ENCODE data around the gene KANSL2.
A peak's percentile ranks its signal among the peaks of the same experiment; 100 is the strongest.
"Not testable (repeated sequence)": the region's sequence is repeated elsewhere in the genome, so short reads cannot be mapped to it uniquely, and the experiment has no call there.

KANSL2 gene

DNA sequence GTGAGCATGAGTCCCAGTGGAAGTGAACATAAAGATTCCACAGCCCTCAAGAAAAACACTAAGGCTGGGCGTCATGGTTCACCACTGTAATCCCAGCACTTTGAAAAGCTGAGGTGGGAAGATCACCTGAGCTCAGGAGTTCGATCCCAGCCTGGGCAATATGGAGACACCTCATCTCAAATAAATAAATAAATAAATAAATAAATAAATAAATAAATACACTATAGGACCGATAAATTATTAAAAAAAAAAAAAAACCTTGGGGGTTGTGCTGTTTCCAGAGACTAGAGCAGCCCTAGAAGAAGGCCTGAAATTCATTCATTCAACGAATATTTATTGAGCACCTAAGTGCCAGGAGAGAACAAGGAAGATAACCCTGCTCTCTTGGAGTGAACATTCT lies 1.5 kb upstream of the KANSL2 start:
- no peak for DNase-seq (ENCODE audit: low read depth in 2 of 2)

DNA sequence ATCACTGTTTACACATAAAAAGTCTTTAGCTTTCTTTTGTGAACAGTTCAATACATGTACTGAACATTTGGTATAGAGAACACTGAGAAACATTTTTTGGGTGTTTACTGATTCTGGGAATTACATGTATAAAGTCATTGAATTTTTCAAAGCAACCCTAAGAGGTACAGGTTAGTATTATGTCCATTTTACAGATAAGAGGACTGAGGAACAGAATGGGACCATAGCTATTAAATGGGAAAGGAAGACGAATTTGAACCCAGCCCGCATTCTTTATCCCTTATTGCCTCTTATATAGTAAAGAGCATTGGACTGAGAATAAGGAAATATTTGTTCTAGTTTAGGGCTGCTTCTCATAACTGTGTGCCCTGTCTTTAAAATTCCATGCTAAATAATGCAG lies 889 bp upstream of the KANSL2 start:
- DNase-seq (ENCODE audit: low read depth in 2 of 2) = no peak

DNA sequence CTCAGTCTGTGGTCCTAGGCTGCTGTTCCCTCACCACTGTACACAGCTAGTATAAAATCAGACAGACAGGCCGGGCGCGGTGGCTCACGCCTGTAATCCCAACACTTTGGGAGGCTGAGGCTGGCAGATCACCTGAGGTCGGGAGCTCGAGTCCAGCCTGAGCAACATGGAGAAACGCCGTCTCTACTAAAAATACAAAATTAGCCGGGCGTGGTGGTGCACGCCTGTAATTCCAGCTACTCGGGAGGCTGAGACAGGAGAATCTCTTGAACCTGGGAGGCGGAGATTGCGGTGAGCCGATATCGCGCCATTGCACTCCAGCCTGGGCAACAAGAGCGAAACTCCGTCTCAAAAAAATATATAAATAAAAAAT lies 481 bp upstream of the KANSL2 start:
- DNase-seq (ENCODE audit: low read depth in 2 of 2) = not testable (repeated sequence)

DNA sequence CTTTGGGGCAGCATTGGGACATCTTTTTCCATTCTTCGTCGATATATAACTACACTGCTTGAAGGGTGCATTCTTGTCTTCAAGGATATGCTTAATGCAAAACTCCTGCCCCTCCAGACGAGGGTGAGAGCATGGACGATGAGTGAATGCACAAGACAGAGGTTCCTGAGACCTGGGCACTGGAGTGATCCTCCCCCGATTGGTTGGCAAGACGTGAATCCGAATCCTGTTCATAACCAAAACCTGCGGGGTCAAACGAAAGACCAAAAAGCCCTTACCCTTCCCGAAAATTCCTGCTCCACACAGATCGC lies 684 bp downstream of the KANSL2 start:
- DNase-seq (ENCODE audit: low read depth in 2 of 2) = no peak

DNA sequence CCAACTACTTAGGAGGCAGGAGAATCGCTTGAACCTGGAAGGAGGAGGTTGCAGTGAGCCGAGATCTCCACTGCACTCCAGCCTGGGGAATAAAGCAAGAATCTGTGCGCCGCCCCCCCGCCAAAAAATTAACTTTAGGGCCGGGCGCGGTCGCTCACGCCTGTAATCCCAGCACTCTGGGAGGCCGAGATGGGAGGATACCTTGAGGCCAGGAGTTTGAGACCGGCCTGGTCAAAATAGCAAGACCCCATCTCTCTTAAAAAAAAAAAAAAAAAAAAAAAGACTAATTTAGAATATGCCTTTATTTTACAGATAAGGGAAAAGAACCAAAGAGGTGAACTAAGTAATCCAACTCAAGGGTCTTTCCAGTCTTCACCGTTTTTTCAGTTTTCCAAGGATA lies 1.2 kb downstream of the KANSL2 start:
- no peak for DNase-seq (ENCODE audit: low read depth in 2 of 2)

DNA sequence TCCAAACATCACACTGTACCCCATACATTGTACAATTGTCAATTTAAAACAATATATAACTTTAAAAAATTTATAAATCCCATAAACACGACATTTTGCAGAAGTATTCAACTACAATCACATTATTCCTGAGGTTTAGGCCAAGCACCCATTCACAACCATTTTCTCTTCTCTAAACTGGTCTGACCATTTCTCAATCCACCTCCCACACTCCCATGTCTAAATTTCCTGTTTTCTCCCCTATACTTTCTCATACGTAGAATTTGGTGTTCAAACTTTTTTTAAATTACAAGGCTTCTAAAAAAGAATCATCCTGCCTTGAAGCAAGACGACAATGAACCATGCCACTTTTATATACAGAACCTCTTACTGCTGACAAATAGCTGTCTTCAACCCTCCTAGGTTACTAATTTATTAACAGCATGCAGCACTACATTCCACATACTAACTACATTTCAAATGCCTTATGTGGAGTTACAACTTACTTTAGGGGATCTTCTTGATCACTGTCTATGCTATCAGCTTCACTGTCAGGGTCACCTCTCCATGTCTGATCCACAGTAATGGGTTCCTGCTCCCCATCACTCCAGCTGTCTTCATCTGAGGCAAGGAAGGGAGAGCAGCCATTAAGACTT lies 3.4 kb downstream of the KANSL2 start:
- no peak for DNase-seq (ENCODE audit: low read depth in 2 of 2)

DNA sequence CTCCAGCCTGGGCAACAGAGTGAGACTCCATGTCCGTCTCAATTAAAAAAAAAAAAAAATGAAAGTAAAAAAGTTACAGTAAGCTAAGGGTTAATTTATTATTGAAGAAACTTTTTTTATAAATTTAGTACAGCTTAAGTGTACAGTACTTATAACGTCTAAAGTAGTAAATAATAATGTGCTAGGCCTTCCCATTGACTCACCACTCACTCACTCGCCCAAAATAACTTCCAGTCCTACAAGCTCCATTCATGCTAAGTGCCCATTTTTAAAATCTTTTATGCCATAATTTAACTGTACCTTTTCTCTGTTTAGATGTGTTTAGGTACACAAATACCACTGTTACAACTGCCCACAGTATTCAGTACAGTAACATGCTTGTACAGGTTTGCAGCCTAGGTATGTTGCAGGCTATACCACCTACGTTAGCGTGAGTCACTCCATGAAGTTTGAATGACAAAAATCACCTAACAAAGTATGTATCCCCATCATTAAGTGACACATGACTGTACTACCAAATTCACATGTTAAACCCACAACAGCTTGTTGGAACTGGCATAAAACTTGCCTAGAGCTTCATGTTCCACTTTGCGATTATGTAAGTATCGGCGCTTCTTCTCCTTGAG lies 10.7 kb downstream of the KANSL2 start:
- no peak for DNase-seq (ENCODE audit: low read depth in 2 of 2)

DNA sequence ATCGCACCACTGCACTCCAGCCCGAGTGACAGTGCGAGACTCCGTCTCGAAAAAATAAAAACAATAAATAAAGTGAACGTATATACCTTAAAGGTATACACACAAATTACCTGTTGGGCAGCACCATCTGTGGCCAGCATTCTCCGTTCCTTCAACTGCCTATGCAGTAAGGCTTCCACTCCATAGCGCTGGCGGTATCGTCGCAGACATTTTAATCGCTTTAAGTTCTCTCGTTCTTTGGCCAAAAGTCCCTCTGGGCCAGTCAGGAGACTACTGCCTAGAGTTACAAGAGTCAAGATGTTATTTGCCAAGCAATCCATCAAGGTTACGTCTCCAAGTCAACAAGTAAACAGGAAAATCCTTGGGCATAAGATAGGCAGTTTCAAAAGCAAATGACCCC lies 13.0 kb downstream of the KANSL2 start:
- no peak for DNase-seq (ENCODE audit: low read depth in 2 of 2)

DNA sequence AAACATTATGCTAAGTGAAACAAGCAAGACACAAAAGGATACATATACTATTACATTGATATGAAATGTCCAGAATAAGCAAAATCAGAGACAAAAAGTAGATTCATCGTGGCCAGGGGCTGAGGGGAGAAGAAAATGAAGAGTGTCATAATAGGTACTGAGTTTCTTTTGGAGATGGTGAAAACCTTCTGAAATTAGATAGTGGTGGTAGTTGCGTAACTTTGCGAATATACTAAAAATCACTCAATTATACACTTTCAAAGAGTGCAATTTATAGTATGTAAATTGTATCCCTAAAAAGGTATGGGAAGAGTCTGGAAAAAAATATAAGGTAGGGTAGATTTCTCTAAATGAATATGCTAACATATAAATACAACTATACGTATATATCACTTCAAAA lies 22.2 kb downstream of the KANSL2 start:
- DNase-seq (ENCODE audit: low read depth in 2 of 2) = no peak

DNA sequence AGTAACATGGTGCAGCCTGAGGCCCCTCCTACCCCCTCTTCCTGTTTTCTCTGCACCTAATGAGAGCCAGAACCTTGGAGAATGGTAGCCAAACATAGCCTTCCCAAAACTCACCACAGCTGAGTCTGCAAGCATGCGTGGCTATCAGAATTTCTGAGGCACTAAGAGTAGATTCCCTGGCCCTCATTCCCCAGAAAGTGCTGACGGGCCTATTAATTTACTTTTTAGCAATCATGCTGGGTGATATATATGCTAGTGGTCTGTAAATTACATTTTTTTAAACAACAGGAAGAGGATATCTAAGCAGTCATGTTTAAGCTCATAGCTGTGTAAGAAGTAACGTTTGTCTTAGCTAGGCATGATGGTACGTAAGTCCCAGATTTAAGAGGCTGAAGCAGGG lies 30.4 kb downstream of the KANSL2 start:
- DNase-seq (ENCODE audit: low read depth in 2 of 2) = peak; percentile 26 to 34

DNA sequence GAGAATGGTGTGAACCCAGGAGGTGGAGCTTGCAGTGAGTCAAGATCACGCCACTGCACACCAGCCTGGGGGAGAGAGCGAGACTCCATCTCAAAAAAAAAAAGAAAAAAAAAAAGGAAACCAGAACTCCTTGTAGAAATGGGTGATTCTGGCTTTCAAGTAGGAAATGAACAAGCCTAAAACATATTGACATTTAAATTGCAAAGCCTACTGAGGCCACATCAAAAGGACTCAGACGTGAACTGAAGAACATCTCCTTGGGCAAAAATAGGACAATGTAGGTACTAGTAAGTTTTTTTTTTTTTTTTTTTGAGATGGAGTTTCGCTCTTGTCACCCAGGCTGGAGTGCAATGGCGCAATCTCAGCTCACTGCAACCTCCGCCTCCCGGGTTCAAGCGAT lies 36.7 kb downstream of the KANSL2 start:
- DNase-seq (ENCODE audit: low read depth in 2 of 2) = not testable (repeated sequence)

DNA sequence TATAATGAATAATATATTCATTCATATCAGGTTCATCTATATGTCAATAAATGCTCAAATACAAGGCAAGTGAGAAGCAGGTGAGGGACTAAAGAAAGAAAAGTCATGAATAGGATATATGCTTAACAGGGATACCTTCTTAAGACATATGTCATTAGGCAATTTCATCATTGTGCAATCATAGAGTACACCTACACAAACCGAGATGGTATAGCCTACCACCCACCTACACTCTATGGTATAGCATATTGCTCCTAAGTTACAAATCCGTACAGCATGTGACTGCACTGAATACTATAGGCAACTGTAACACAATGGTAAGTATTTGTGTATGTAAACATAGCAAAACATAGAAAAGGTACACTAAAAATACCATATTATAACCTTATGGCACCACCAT lies 39.0 kb downstream of the KANSL2 start:
- DNase-seq (ENCODE audit: low read depth in 2 of 2) = no peak

DNA sequence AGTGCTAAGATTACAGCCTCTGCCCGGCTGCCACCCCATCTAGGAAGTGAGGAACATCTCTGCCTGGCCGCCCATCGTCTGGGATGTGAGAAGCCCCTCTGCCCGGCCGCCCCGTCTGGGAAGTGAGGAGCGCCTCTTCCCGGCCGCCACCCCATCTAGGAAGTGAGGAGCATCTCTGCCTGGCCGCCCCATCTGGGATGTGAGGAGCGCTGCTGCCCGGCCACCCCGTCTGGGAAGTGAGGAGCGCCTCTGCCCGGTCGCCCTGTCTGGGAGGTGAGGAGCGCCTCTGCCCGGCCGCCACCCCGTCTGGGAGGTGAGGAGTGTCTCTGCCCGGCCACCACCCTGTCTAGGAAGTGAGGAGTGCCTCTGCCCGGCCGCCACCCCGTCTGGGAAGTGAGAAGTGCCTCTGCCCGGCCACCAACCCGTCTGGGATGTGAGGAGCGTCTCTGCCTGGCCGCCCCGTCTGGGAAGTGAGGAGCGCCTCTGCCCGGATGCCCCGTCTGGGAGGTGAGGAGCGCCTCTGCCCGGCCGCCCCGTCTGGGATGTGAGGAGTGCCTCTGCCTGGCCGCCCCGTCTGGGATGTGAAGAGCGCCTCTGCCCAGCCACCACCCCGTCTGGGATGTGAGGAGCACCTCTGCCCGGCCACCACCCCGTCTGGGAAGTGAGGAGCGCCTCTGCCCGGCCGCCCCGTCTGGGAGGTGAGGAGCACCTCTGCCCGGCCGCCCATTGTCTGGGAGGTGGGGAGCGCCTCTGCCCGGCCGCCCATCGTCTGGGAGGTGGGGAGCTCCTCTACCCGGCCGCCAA lies 40.1 kb downstream of the KANSL2 start:
- not testable (repeated sequence) for DNase-seq (ENCODE audit: low read depth in 2 of 2)

DNA sequence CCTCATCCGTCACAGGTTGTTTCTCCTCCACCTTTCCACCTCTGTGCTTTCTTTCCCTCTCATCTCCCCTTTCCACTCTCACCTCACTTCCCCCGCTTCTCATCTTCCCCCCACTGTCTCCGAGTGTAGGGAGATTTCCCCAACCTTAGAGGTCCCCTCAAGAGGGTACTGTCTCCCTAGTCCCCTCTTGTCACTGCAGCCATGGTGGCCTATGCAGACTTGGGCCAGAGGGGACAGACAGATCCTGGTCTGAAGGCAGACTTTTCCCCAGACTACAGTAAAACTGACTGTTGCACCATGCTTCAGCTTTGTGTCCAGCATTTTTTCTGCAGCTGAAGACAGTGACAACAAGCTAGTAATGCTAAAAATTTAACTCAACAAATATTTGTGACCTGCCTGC lies 41.2 kb downstream of the KANSL2 start:
- DNase-seq (ENCODE audit: low read depth in 2 of 2) = no peak

DNA sequence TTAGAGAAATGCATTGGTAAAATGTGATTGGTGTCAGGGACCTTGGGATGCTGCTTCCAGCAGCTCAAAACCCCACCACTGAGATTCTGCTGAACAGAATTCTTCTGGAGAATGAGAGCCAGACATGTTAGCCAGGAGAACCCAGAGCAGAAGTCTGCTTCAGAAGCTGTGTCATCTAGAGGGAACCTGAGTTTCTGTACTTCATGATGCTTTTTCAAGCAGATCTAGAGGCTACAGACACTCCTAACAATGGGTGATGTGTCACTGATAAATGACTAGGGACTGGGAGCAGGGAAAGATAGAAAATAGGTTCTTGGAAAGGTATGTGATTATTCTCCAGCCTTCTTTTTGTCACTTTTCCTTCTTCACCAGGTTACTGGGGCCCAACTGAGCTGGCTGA lies 41.6 kb downstream of the KANSL2 start:
- no peak for DNase-seq (ENCODE audit: low read depth in 2 of 2)

DNA sequence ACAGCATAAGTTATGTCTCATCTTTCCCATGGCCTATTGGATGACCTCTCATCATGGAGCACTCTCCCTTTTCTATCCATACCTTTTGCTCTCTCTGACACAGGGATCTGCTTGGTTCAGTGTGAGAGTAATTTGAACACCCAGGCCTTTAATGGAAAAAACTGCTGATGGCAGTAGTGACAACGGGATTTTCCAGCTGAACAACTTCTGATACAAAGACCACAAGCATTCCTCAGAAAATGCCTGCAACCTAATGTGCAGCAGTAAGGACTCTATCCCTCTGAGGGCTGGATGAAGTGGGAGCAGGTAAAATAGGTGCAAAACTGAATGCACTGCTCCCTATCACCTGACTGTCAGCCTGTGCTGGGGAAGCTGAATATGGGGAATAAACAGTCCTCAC lies 51.0 kb downstream of the KANSL2 start:
- no peak for DNase-seq (ENCODE audit: low read depth in 2 of 2)

DNA sequence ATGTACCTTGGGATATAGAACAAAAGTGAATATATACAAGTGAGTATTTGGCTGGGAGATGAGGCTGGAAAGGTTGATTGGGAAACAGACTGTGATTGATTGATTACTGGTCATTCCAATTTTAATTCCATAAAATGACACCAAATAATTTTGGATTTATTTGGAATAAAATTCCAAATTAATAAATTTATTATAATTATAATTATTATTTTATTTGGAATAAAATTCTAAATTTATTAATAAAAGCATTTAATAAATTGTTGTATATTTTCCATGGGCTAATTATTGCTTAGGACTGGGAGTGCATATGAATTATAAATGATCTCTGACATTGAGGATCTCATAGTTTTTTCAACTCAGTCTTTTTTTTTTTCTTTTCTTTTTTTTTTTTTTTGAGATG lies 51.7 kb downstream of the KANSL2 start:
- DNase-seq (ENCODE audit: low read depth in 2 of 2) = no peak

DNA sequence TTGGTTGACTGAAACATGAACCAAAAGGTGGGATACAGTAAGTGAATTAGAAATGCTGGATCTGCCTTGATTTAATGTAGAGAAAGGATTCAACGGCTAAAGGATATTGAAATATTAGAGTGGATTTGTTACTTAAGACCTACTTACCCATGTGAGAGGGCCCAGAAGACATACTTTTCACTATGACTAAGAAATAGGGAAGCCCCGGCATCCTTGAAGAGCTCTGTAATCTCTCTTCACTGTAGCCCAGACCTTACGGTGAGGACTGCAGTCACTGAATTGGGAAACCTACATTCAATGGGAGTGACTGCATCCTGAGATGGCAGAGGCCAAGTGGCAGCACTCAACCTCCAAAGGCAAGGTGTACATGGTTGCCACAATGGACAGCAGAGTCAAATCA lies 52.5 kb downstream of the KANSL2 start:
- no peak for DNase-seq (ENCODE audit: low read depth in 2 of 2)

DNA sequence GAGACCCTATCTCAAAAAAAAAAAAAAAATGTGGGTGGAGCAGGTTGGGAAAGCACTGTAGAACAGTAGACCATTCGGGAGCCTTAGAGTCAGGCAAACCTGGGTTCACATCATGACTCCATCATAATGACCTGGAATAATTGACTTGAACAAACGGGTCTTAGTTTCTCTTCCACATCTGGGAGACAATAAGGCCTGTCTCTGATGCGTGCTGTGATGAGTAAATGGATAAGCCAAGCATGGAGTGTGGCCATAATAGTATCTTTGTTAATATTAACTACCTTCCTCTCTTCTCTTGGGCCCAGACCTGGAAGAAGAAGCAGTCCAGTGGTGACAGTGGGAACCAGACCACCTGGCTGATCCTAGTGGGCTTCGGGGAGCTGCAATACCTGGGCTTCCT lies 54.5 kb downstream of the KANSL2 start:
- no peak for DNase-seq (ENCODE audit: low read depth in 2 of 2)

DNA sequence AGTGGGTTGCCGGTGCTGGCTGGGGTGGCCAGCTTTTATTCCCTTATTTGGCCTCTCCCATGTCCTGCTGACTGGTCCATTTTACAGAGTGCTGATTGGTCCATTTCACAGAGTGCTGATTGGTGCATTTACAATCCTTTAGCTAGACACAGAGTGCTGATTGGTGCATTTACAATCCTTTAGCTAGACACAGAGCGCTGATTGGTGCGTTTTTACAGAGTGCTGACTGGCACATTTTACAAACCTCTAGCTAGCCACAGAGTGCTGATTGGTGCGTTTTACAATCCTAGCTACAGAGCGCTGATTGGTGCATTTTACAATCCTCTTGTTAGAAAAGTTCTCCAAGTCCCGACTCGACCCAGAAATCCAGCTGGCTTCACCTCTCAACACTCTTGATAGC lies 59.0 kb downstream of the KANSL2 start:
- not testable (repeated sequence) for DNase-seq (ENCODE audit: low read depth in 2 of 2)

DNA sequence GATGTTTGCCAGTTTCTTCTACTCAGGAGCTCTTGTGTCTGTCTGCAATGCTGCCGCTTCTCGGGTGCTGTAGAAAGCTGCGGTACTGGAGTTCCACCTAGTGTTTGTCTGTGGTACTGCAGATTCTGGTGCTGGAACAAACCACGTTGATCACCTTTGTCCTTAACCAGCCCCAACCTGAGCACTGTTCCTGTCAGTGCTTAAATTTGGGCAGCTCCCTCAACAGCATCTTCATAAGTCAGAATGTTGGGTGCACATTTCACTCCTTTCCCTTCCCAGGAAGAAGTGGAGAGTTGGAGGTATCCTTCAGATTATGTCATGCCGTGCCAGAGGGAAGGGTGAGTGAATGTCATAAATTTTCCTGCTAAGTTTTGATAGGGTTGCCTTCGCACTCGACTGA lies 63.5 kb downstream of the KANSL2 start:
- peak; percentile 22 to 25 for DNase-seq (ENCODE audit: low read depth in 2 of 2)

DNA sequence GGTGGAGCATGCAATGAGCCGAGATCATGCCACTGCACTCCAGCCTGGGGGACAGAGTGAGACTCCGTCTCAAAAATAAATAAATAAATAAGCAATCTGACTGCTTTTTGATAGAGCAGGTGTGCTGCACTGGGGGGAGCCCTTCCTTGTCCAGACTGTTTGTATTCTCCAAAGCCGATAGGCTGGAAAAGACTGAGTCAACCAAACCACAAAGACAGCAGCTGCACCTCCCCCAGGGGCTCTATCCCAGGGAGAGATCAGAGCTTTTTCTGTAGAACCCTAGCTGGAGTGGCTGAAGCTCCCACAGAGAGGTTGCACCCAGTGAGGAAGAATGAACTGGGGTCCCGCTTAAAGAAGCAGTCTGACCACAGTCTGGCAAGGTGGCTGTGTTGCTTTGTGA lies 66.4 kb downstream of the KANSL2 start:
- DNase-seq (ENCODE audit: low read depth in 2 of 2) = no peak

DNA sequence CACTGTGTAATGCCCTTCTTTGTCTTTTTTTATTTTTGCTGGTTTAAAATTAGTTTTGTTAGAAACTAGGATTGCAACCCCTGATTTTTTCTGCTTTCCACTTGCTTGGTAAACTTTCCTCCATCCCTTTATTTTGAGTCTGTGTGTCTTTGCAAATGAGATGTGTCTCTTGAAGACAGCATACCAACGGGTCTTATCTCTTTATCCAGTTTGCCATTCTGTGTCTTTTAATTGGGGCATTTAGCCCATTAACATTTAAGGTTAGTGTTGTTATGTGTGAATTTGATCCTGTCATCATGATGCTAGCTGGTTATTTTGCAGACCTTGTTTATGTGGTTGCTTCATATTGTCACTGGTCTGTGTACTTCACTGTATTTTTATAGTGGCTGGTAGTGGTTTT lies 68.7 kb downstream of the KANSL2 start:
- DNase-seq (ENCODE audit: low read depth in 2 of 2) = no peak
